HK-2 (cell line): ENCODE results near the gene TNRC6B.
"Not testable (repeated sequence)": the region's sequence is repeated elsewhere in the genome, so short reads cannot be mapped to it uniquely, and the experiment has no call there.

Experiments used
- DNase-seq: peaks from one replicate; pipeline ENCODE4 v3.0.0-alpha.2; 2018; ENCODE audit not compliant: unreplicated experiment

Gene TNRC6B

GRCh38 chr22:40276996-40277823 is 99.5 kb downstream of the TNRC6B start:
- DNase-seq: no peak

- DNase-seq: no peak
Measured at GRCh38 chr22:40279017-40279416, 101.3 kb downstream of the TNRC6B start.

GRCh38 chr22:40281717-40282116 is 104.0 kb downstream of the TNRC6B start:
- no peak for DNase-seq

GRCh38 chr22:40285513-40285912 is 107.8 kb downstream of the TNRC6B start:
- no peak for DNase-seq

GRCh38 chr22:40289991-40290459 is 112.3 kb downstream of the TNRC6B start:
- no peak for DNase-seq

- no peak for DNase-seq
Measured at GRCh38 chr22:40290516-40290915, 112.8 kb downstream of the TNRC6B start.

GRCh38 chr22:40294696-40295095 is 117.0 kb downstream of the TNRC6B start:
- DNase-seq: no peak

- DNase-seq: no peak
Measured at GRCh38 chr22:40300316-40300715, 122.6 kb downstream of the TNRC6B start.

GRCh38 chr22:40300884-40301672 is 123.4 kb downstream of the TNRC6B start:
- no peak for DNase-seq

- no peak for DNase-seq
Measured at GRCh38 chr22:40302149-40302548, 124.4 kb downstream of the TNRC6B start.

GRCh38 chr22:40305625-40306024 is 127.9 kb downstream of the TNRC6B start:
- no peak for DNase-seq

- DNase-seq: no peak
Measured at GRCh38 chr22:40308999-40309573, 131.4 kb downstream of the TNRC6B start.

- no peak for DNase-seq
Measured at GRCh38 chr22:40309631-40310030, 131.9 kb downstream of the TNRC6B start.

GRCh38 chr22:40310081-40310767 is 132.5 kb downstream of the TNRC6B start:
- DNase-seq: no peak

GRCh38 chr22:40310768-40311120 is 133.0 kb downstream of the TNRC6B start:
- DNase-seq: no peak

GRCh38 chr22:40311646-40312045 is 133.9 kb downstream of the TNRC6B start:
- not testable (repeated sequence) for DNase-seq

GRCh38 chr22:40312050-40312449 is 134.3 kb downstream of the TNRC6B start:
- no peak for DNase-seq

- DNase-seq: no peak
Measured at GRCh38 chr22:40313007-40313406, 135.3 kb downstream of the TNRC6B start.

GRCh38 chr22:40314041-40314440 is 136.3 kb downstream of the TNRC6B start:
- DNase-seq: no peak

- no peak for DNase-seq
Measured at GRCh38 chr22:40320687-40321086, 143.0 kb downstream of the TNRC6B start.

GRCh38 chr22:40322021-40322420 is 144.3 kb downstream of the TNRC6B start:
- no peak for DNase-seq
